SU-DHL-6 (cell line): ENCODE data around the gene NSMF.

ENCODE experiments used
- H2AFZ ChIP-seq: fragments of 200-600 bp; sonication (generic); 2 replicates; pipeline ENCODE4 v1.6.1; 2014; ENCODE audit warnings: low read depth, mild to moderate bottlenecking, moderate library complexity, mixed read lengths, antibody characterized with exemption, low read length; ENCODE audit not compliant: severe bottlenecking
- H3F3A ChIP-seq: fragments of 200-600 bp; shearing (Covaris generic); 2 replicates; pipeline ENCODE4 v1.6.0; 2016; ENCODE audit warnings: antibody characterized with exemption, mild to moderate bottlenecking; ENCODE audit not compliant: insufficient read depth
- H3K27ac ChIP-seq: fragments of 200-600 bp; sonication (generic); 2 replicates; pipeline ENCODE4 v1.5.1; 2016; ENCODE audit warnings: low read depth, mild to moderate bottlenecking, low read length, moderate library complexity, mixed read lengths
- H3K27me3 ChIP-seq: fragments of 200-600 bp; sonication (generic), shearing (Covaris generic); 2 replicates; pipeline ENCODE4 v1.6.0; 2014; ENCODE audit warnings: mild to moderate bottlenecking, low read length
- H3K36me3 ChIP-seq: fragments of 200-600 bp; sonication (generic); 2 replicates; pipeline ENCODE4 v1.6.1; 2014; ENCODE audit warnings: mild to moderate bottlenecking, low read length, mixed read lengths
- H3K4me2 ChIP-seq: fragments of 300-600, 200-600 bp; shearing (Covaris generic), sonication (generic); 2 replicates; pipeline ENCODE4 v1.6.0; 2014; ENCODE audit warnings: low read length, low read depth, mild to moderate bottlenecking; ENCODE audit not compliant: poor library complexity, severe bottlenecking
- H3K4me3 ChIP-seq: fragments of 200-600 bp; sonication (generic); 2 replicates; pipeline ENCODE4 v1.5.1; 2014; ENCODE audit warnings: antibody characterized with exemption, low read length, mild to moderate bottlenecking, mixed read lengths; ENCODE audit not compliant: insufficient read depth, poor library complexity, severe bottlenecking
- H3K79me2 ChIP-seq: fragments of 200-600 bp; sonication (generic); 2 replicates; pipeline ENCODE4 v1.6.1; 2014; ENCODE audit warnings: mild to moderate bottlenecking, low read length, moderate library complexity; ENCODE audit not compliant: insufficient read depth
- H3K9ac ChIP-seq: fragments of 200-600 bp; sonication (generic); 2 replicates; pipeline ENCODE4 v1.7.0; 2014; ENCODE audit warnings: mild to moderate bottlenecking, low read length
- H3K9me2 ChIP-seq: fragments of 200-600 bp; sonication (generic); replicated peaks from 2 replicates; pipeline ENCODE4 v1.6.1; 2014; ENCODE audit warnings: low read length; ENCODE audit not compliant: insufficient read depth
- H3K9me3 ChIP-seq: fragments of 200-600 bp; sonication (generic); 2 replicates; pipeline ENCODE4 v1.6.1; 2014; ENCODE audit warnings: low read length, mixed read lengths; ENCODE audit not compliant: insufficient read depth
- H4K20me1 ChIP-seq: fragments of 200-600 bp; sonication (generic); 2 replicates; pipeline ENCODE4 v1.6.1; 2014; ENCODE audit warnings: low read depth, mild to moderate bottlenecking, antibody characterized with exemption, low read length, moderate library complexity, mixed read lengths
- CTCF ChIP-seq: fragments of 200-600 bp; sonication (generic); IDR thresholded peaks from one replicate; pipeline ENCODE4 v1.5.1; 2017; ENCODE audit warnings: antibody characterized with exemption, mild to moderate bottlenecking, low read length, moderate library complexity; ENCODE audit not compliant: insufficient read depth, poor library complexity, severe bottlenecking
- EZH2phosphoT487 ChIP-seq: fragments of 200-600 bp; sonication (generic), shearing (Covaris generic); conservative IDR thresholded peaks from 2 replicates; pipeline ENCODE4 v1.6.1; 2018; ENCODE audit warnings: mild to moderate bottlenecking, antibody characterized with exemption, low read length, moderate library complexity, mixed read lengths

The NSMF gene

GRCh38 chr9:137496601-137497375 lies 37.7 kb upstream of the NSMF start:
- H3K27ac ChIP-seq, result no peak overlapping the region
- H3K9ac ChIP-seq, result no peak overlapping the region

GRCh38 chr9:137494550-137495351 lies 35.6 kb upstream of the NSMF start:
- no peaks in the 10 kb centered on the region for H3K9me3 ChIP-seq
- no peaks in the 10 kb centered on the region for H4K20me1 ChIP-seq
- TF ChIP-seq EZH2phosphoT487 (no peak), CTCF (no peak)
- H3K27me3 ChIP-seq, result no peaks in the 10 kb centered on the region
- H3K4me2 ChIP-seq, result no peak overlapping the region
- no peaks in the 10 kb centered on the region for H3K79me2 ChIP-seq
- H2AFZ ChIP-seq, result no peak overlapping the region
- H3K27ac ChIP-seq, result no peak overlapping the region
- no peak overlapping the region for H3K9ac ChIP-seq
- no peaks in the 10 kb centered on the region for H3K36me3 ChIP-seq
- no peaks in the 10 kb centered on the region for H3F3A ChIP-seq
- H3K4me3 ChIP-seq, result no peak overlapping the region
- no peaks in the 10 kb centered on the region for H3K9me2 ChIP-seq

More at GRCh38 chr9:137496601-137497375, 37.7 kb upstream of the NSMF start:
- H3K4me3 ChIP-seq, result no peak overlapping the region
- no peaks in the 10 kb centered on the region for H4K20me1 ChIP-seq
- no peaks in the 10 kb centered on the region for H3K79me2 ChIP-seq
- no peak overlapping the region for H3K4me2 ChIP-seq
- TF ChIP-seq CTCF (no peak), EZH2phosphoT487 (no peak)
- H3K9me3 ChIP-seq, result no peaks in the 10 kb centered on the region
- no peaks in the 10 kb centered on the region for H3K9me2 ChIP-seq
- H2AFZ ChIP-seq, result no peak overlapping the region
- H3K27me3 ChIP-seq, result no peaks in the 10 kb centered on the region
- H3F3A ChIP-seq, result no peaks in the 10 kb centered on the region
- H3K36me3 ChIP-seq, result no peaks in the 10 kb centered on the region

- no peak overlapping the region for H3K4me3 ChIP-seq
- no peak overlapping the region for H2AFZ ChIP-seq
- no peak overlapping the region for H3K27ac ChIP-seq
- H4K20me1 ChIP-seq, result no peaks in the 10 kb centered on the region
- H3K4me2 ChIP-seq, result no peak overlapping the region
- no peaks in the 10 kb centered on the region for H3K9me2 ChIP-seq
- TF ChIP-seq CTCF (no peak), EZH2phosphoT487 (no peak)
- H3K9ac ChIP-seq, result no peak overlapping the region
- H3K36me3 ChIP-seq, result no peaks in the 10 kb centered on the region
- H3K27me3 ChIP-seq, result no peaks in the 10 kb centered on the region
- H3F3A ChIP-seq, result no peaks in the 10 kb centered on the region
- H3K9me3 ChIP-seq, result no peaks in the 10 kb centered on the region
- no peaks in the 10 kb centered on the region for H3K79me2 ChIP-seq
Observed at GRCh38 chr9:137494104-137494544, 35.0 kb upstream of the NSMF start.
